Measurements from ENCODE around the gene LY9. TPM values are rescaled to one million over a fixed set of nuclear protein-coding genes. Genes with fewer than 3 reads are reported as not detected.

Gene LY9
- total RNA-seq, 4 donors from 2014 or later: 0.33 to 2.1 (median 0.63) TPM

DNA sequence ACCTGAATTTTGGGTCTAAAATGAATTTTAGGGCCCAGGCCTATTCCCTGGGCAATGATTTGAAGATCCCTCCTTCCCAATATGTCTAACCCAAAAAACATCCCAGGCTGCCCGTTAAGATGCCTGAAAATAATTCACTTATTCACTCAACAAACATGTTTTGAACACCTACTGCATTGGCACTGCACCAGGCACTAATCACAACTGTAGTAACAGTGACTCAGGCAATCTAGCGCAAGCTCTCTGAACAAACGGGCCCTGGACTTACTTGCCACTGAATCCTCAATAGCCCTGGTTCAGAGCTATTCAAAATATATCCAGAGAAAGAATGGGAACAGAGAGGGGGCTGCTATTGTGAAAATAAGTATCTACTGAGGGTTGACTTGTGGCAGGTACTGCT lies 62.5 kb downstream of the LY9 start:
- H3K9me3 ChIP-seq: no peaks in the 10 kb centered on the region
- WGBS, 2 donors: 79 to 88% methylated on average over 3 of the region's 3 CpGs
- intact Hi-C loops (cut with DNase I): no loop called here
- no peak overlapping the region for H3K27ac ChIP-seq
- no peak overlapping the region for H3K4me3 ChIP-seq (replicated peaks in 1 of 3)
- DNase-seq: no peak
- no peaks in the 10 kb centered on the region for H3K4me1 ChIP-seq
- H3K27me3 ChIP-seq: no peaks in the 10 kb centered on the region
- TF ChIP-seq, protein P1, sequence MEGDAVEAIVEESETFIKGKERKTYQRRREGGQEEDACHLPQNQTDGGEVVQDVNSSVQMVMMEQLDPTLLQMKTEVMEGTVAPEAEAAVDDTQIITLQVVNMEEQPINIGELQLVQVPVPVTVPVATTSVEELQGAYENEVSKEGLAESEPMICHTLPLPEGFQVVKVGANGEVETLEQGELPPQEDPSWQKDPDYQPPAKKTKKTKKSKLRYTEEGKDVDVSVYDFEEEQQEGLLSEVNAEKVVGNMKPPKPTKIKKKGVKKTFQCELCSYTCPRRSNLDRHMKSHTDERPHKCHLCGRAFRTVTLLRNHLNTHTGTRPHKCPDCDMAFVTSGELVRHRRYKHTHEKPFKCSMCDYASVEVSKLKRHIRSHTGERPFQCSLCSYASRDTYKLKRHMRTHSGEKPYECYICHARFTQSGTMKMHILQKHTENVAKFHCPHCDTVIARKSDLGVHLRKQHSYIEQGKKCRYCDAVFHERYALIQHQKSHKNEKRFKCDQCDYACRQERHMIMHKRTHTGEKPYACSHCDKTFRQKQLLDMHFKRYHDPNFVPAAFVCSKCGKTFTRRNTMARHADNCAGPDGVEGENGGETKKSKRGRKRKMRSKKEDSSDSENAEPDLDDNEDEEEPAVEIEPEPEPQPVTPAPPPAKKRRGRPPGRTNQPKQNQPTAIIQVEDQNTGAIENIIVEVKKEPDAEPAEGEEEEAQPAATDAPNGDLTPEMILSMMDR (IDR thresholded peaks at IDR 0.05): no peak
- TF ChIP-seq POLR2A (IDR thresholded peaks at IDR 0.05): no peak
- no peaks in the 10 kb centered on the region for H3K36me3 ChIP-seq

DNA sequence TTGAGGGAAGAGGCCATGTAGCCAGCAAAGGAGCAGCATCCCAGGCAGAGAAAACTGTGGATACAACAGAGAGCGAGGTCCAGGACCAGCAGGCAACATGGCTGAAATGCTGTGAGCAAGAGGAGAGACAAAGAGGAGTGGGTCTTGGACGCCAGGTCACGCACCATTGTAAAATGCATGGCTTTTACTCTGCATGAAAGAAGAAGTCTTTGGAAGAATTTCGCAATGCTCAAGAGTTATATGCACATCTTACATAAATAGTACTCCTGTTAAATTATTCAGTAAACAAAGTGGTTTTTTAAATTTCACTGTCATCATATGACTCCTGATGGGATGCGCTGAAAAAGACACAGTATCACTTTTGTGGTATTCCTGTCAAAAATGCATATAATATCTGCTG lies 63.2 kb downstream of the LY9 start:
- no peaks in the 10 kb centered on the region for H3K9me3 ChIP-seq
- H3K36me3 ChIP-seq: no peaks in the 10 kb centered on the region
- TF ChIP-seq, protein P1 (IDR thresholded peaks at IDR 0.05): no peak
- TF ChIP-seq POLR2A (IDR thresholded peaks at IDR 0.05): no peak
- WGBS, 2 donors: 86 to 93% methylated on average over 5 of the region's 5 CpGs
- no peaks in the 10 kb centered on the region for H3K4me1 ChIP-seq
- intact Hi-C loops (cut with DNase I): no loop called here
- no peak overlapping the region for H3K4me3 ChIP-seq (replicated peaks in 1 of 3)
- H3K27ac ChIP-seq: no peak overlapping the region
- H3K27me3 ChIP-seq: no peaks in the 10 kb centered on the region
- no peak for DNase-seq

DNA sequence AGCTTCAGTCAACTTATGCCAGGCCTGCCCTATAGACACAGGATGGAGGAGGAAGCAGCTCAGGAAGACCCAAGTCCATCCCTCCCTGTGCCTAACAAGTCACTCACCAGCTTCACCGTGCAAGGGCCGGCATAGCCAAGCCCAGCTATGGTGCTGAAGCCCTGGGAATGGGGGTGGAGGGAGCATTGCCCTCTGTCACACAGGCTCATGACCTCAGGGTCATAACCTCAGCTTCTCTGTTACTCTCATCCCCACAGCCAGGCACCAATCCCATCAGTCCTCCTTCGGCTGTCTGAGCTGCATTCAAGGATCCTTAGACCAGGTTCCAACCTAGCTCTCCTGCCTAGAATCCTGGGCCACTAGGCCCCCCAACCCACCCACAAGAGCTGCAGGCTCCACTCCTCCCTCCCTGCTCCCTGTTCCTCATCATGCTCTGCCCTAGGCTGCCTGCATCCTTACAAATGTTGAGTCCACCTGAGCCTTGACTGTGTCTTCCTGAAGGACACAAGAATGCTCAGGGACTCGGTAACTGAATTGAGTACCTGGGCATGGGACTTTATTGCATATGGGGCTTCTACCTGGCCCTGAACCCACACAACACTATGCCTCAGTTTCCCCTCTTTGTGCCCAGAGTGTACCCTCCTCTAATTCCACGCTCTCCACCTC lies 65.0 kb downstream of the LY9 start:
- no peaks in the 10 kb centered on the region for H3K9me3 ChIP-seq
- no peak overlapping the region for H3K27ac ChIP-seq
- H3K27me3 ChIP-seq: no peaks in the 10 kb centered on the region
- DNase-seq: no peak
- no peak for TF ChIP-seq POLR2A (IDR thresholded peaks at IDR 0.05)
- TF ChIP-seq, protein P1 (IDR thresholded peaks at IDR 0.05): no peak
- 82 to 83% methylated on average over 5 of the region's 5 CpGs for WGBS, 2 donors
- H3K4me3 ChIP-seq (replicated peaks in 1 of 3): no peak overlapping the region
- intact Hi-C loops (cut with DNase I): no loop called here
- H3K36me3 ChIP-seq: no peaks in the 10 kb centered on the region
- no peaks in the 10 kb centered on the region for H3K4me1 ChIP-seq

DNA sequence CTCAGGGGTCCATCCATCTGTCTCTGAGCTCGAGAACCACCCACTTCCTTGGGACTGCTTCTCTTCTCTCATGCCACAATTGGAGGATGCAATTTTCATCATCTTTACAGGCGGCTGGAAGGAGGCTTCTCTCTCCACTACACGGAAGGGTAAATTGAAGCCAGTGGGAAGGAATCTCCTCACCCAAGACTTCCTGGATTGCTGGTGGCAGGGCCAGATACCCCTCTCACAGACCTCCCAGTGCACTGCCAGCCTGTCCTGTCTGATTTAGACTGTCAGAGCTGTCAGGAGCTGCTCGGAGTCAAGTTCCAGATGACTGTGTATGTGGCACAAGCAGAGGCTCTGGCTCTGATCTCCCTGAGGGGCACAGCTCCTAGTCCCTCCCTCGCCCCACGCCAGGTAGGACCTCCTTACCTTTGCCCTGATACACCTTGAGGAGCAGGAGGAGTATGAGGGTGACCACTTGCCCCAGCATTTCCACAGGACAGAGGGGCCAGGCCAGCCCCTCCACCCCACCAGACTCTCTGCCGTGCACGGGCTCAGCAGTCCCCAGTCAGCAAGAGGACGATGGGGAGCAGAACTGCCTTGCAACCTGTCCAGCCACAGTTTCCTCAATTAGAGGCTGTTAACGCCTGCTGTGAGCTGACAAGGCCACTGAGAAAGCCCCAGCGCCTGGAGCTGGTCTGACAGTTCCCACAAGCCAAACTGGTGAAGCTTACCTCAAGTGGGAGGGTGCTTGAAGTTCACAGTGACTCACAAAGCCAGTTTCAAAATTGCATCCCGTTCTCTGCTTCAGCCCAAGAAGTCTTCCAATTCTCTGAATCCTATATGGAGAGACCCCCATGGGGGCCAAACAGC lies 66.5 kb downstream of the LY9 start, which contains the start of gene CD244:
TSS of gene CD244 (minus strand) at position 685 of the 858 bp plus-strand sequence. CDS start at position 475, 210 bp downstream.
- Histone ChIP-seq H3K9me3 (no peaks in the 10 kb centered on the region), H3K4me1 (no peaks in the 10 kb centered on the region), H3K27me3 (no peaks in the 10 kb centered on the region), H3K4me3 (replicated peaks in 1 of 3) (no peak within 1 kb of the TSS), H3K36me3 (no peaks in the 10 kb centered on the region), H3K27ac (no peak within 1 kb of the TSS)
- DNase-seq: peak; percentile 50 to 58
- no peak for TF ChIP-seq POLR2A (IDR thresholded peaks at IDR 0.05)
- TF ChIP-seq, protein P1 (IDR thresholded peaks at IDR 0.05): no peak
- intact Hi-C loops (cut with DNase I): no loop called here
- 45 to 53% methylated on average over 5 to 10 of the region's 12 CpGs for WGBS, 2 donors

Data from thyroid gland (tissue), 4 donors.